K562 (cell line): Measurements from ENCODE around the gene SCFD2. TPM values are rescaled to one million over a fixed set of nuclear protein-coding genes. Genes with fewer than 3 reads are reported as not detected.

Experiments
- ATAC-seq: fragments of 200-7000 bp; cut with Tn5 transposase; 3 replicates; pipeline ENCODE4 v1.9.1; 2020; ENCODE audit warnings: moderate library complexity
- BruUV-seq: library from RNA; stranded (reverse); fragments of 400-500 nt; replicated peaks from 2 replicates; lab custom pipeline; 2021; lab: Mats Ljungman, UMichigan
- CTCF ChIA-PET: fragments of 300-600 bp; formaldehyde crosslinking; extraction: SDS; loops from one replicate; lab custom pipeline; 2021; ENCODE audit warnings: low intra/inter-chr PET ratio; lab: Yijun Ruan, JAX
- POLR2A ChIA-PET: fragments of 300-600, 350-650 bp; sonication (Branson Sonifier 250); formaldehyde crosslinking; extraction: SDS; loops from one replicate; lab custom pipeline; 2021; ENCODE audit warnings: antibody characterized with exemption, inconsistent platforms; lab: Yijun Ruan, JAX
- DNase-seq, 4 experiments: peaks; one replicate each; pipeline versions ENCODE4 v3.0.0 to v3.0.0-alpha.2; 2011 to 2018; ENCODE audit warnings: low spot score in 3 of 4, mixed read lengths in 3 of 4; ENCODE audit errors: extremely low read depth in 1 of 4
- FAIRE-seq: peaks from 2 replicates; lab custom pipeline; 2011; peaks lifted over from hg19 to GRCh38; lab: Jason Lieb, UNC
- H2AFZ ChIP-seq: 2 replicates; pipeline ENCODE4 v1.6.0; 2011; ENCODE audit warnings: low read depth, low read length, control low read depth, inconsistent platforms
- H3K27ac ChIP-seq: fragments of 200-600 bp; 3 replicates; pipeline ENCODE4 v1.8.0; 2011; ENCODE audit warnings: low read depth, mild to moderate bottlenecking, control low read depth, inconsistent platforms, low read length, moderate library complexity, mixed read lengths; ENCODE audit errors: extremely low read depth
- H3K27me3 ChIP-seq, 2 experiments: fragments of 300-600 bp in 1 of 2; 2 replicates in 1 of 2; 3 replicates in 1 of 2; pipeline versions ENCODE4 v1.6.0 to v1.8.0; 2011; ENCODE audit warnings: inconsistent platforms in 2 of 2, low read length in 2 of 2, mild to moderate bottlenecking in 1 of 2, mixed read lengths in 1 of 2, moderate library complexity in 1 of 2; ENCODE audit not compliant: control insufficient read depth in 2 of 2, insufficient read depth in 2 of 2
- H3K36me3 ChIP-seq: fragments of 300-600 bp; 3 replicates; pipeline ENCODE4 v1.8.0; 2011; ENCODE audit warnings: mild to moderate bottlenecking, low read length, inconsistent platforms; ENCODE audit not compliant: control insufficient read depth, insufficient read depth
- H3K4me1 ChIP-seq, 2 experiments: fragments of 200-600 bp in 1 of 2; replicated peaks in 1 of 2; 2 replicates in 1 of 2; 3 replicates in 1 of 2; pipeline versions ENCODE4 v1.5.1 to v1.8.0; 2011; ENCODE audit warnings: inconsistent platforms in 2 of 2, low read length in 2 of 2, mild to moderate bottlenecking in 1 of 2, mixed read lengths in 1 of 2, moderate library complexity in 1 of 2; ENCODE audit not compliant: control insufficient read depth in 2 of 2, insufficient read depth in 2 of 2
- H3K4me2 ChIP-seq: 2 replicates; pipeline ENCODE4 v1.6.1; 2011; ENCODE audit warnings: low read length, control low read depth, inconsistent platforms, mixed read lengths; ENCODE audit not compliant: insufficient read depth
- H3K4me3 ChIP-seq: fragments of 200-600 bp; sonication (generic), shearing (Covaris generic); 2 replicates; pipeline ENCODE4 v1.5.1; 2016; ENCODE audit warnings: control low read depth, inconsistent platforms
- H3K79me2 ChIP-seq: fragments of 200-600 bp; 3 replicates; pipeline ENCODE4 v1.8.0; 2011; ENCODE audit warnings: low read length, inconsistent platforms; ENCODE audit not compliant: control insufficient read depth, insufficient read depth
- H3K9ac ChIP-seq, 2 experiments: 2 replicates each; pipeline versions ENCODE4 v1.6.0 to v1.6.1; 2011; ENCODE audit warnings: low read depth in 2 of 2, low read length in 2 of 2, control low read depth in 1 of 2, inconsistent platforms in 1 of 2, mild to moderate bottlenecking in 1 of 2, mixed read lengths in 1 of 2; ENCODE audit not compliant: insufficient read depth in 1 of 2
- H3K9me1 ChIP-seq: one replicate; pipeline ENCODE4 v1.6.0; 2011; ENCODE audit warnings: inconsistent platforms, mild to moderate bottlenecking, low read length, moderate library complexity; ENCODE audit not compliant: control insufficient read depth, insufficient read depth
- H3K9me3 ChIP-seq: replicated peaks from 2 replicates; pipeline ENCODE4 v1.5.1; 2011; ENCODE audit warnings: low read depth, low read length, inconsistent platforms; ENCODE audit not compliant: control insufficient read depth, insufficient read depth
- H4K20me1 ChIP-seq: replicated peaks from 2 replicates; pipeline ENCODE4 v1.6.1; 2011; ENCODE audit warnings: low read length, inconsistent platforms, mixed read lengths; ENCODE audit not compliant: control insufficient read depth, insufficient read depth
- CREBBP ChIP-seq: IDR thresholded peaks from one replicate; pipeline ENCODE4 v1.6.1; 2012; ENCODE audit warnings: low read depth, mild to moderate bottlenecking, control low read depth, inconsistent platforms, low read length
- FOXA3 ChIP-seq, 2 experiments: fragments of 450-650 bp in 1 of 2; sonication (generic) in 1 of 2; formaldehyde crosslinking; IDR thresholded peaks in 1 of 2; conservative IDR thresholded peaks in 1 of 2; 2 replicates each; pipeline versions ENCODE4 v1.4.0 to v1.8.0; 2020 to 2022; ENCODE audit warnings: mild to moderate bottlenecking in 2 of 2, missing genetic modification reagents in 1 of 2
- HDAC1 ChIP-seq, 2 experiments: fragments of 450-650 bp; IDR thresholded peaks; 2 replicates each; pipeline ENCODE4 v1.6.1; 2016 to 2017; ENCODE audit warnings: inconsistent platforms in 1 of 2, mild to moderate bottlenecking in 1 of 2, moderate library complexity in 1 of 2
- HNRNPLL ChIP-seq: fragments of 200-400 bp; formaldehyde crosslinking; IDR thresholded peaks from 2 replicates; pipeline ENCODE4 v1.6.1; 2017; ENCODE audit warnings: low read length, low read depth, mild to moderate bottlenecking; ENCODE audit not compliant: poor library complexity, severe bottlenecking
- KAT8 ChIP-seq: fragments of 450-650 bp; IDR thresholded peaks from 2 replicates; pipeline ENCODE4 v1.6.1; 2016; ENCODE audit warnings: low read depth, mild to moderate bottlenecking
- KLF1 ChIP-seq: fragments of 450-650 bp; IDR thresholded peaks from 2 replicates; pipeline ENCODE4 v1.6.1; 2016; ENCODE audit warnings: missing genetic modification characterization, missing compliant biosample characterization
- NR2C1 ChIP-seq, 2 experiments: fragments of 450-650 bp; IDR thresholded peaks; 2 replicates each; pipeline ENCODE4 v1.6.1; 2017; ENCODE audit warnings: mild to moderate bottlenecking in 2 of 2, antibody characterized with exemption in 1 of 2, inconsistent platforms in 1 of 2, missing compliant biosample characterization in 1 of 2, missing genetic modification characterization in 1 of 2
- PHTF2 ChIP-seq: fragments of 250-450 bp; sonication (Bioruptor Pico); IDR thresholded peaks from 2 replicates; pipeline ENCODE4 v1.5.0; 2021; ENCODE audit warnings: mild to moderate bottlenecking
- SOX6 ChIP-seq: fragments of 450-650 bp; IDR thresholded peaks from 2 replicates; pipeline ENCODE4 v1.6.1; 2014; ENCODE audit warnings: mild to moderate bottlenecking
- SP2 ChIP-seq: IDR thresholded peaks from 2 replicates; pipeline ENCODE4 v1.6.1; 2011; ENCODE audit warnings: mild to moderate bottlenecking, low read depth, low read length, moderate library complexity; ENCODE audit not compliant: poor library complexity, severe bottlenecking; ENCODE audit errors: extremely low read depth
- TBP ChIP-seq: optimal IDR thresholded peaks from 2 replicates; pipeline ENCODE3; 2011; ENCODE audit warnings: low read depth, low read length, improper control_type of control experiment
- TCF7 ChIP-seq: sonication (generic); IDR thresholded peaks from 2 replicates; pipeline ENCODE4 v1.6.1; 2016; ENCODE audit warnings: antibody characterized with exemption, borderline replicate concordance
- ZNF224 ChIP-seq: sonication (generic); formaldehyde crosslinking; IDR thresholded peaks from 2 replicates; pipeline ENCODE4 v1.8.0; 2022; ENCODE audit warnings: mild to moderate bottlenecking, missing genetic modification reagents
- ZNF551 ChIP-seq: fragments of 250-450 bp; sonication (Bioruptor Pico); IDR thresholded peaks from 2 replicates; pipeline ENCODE4 v1.5.0; 2021; ENCODE audit warnings: mild to moderate bottlenecking, moderate library complexity
- ZNF780A ChIP-seq: fragments of 250-450 bp; sonication (Bioruptor Pico); IDR thresholded peaks from 2 replicates; pipeline ENCODE4 v1.5.0; 2021; ENCODE audit warnings: mild to moderate bottlenecking
- WGBS: fragments of 100-300 bp; shearing (Covaris generic); methylation state at CpG from one replicate; pipeline ENCODE4 v1.1.6; 2016; ENCODE audit warnings: low coverage, mixed read lengths; ENCODE audit not compliant: insufficient coverage; ENCODE audit errors: missing lambda C conversion rate; 5-methylcytosine and 5-hydroxymethylcytosine counted together
- in situ Hi-C: fragments of 300-500 bp; cut with MboI; formaldehyde crosslinking; loops from 4 replicates; pipeline ENCODE4 v1.15.0; 2018; ENCODE audit warnings: inconsistent platforms, mixed read lengths
- intact Hi-C: fragments of 100-400 bp; cut with micrococcal nuclease; formaldehyde crosslinking; loops from 2 replicates; pipeline ENCODE4 v1.14.2; 2022
- polyA plus RNA-seq, 8 experiments: library from polyadenylated mRNA; depleted of rRNA in 4 of 8; stranded (reverse) in 5 of 8; unstranded in 3 of 8; fragments of >200 nt; fragmentation: Nextera tagmentation in 2 of 8; fragmentation: Illumina TruSeq in 1 of 8; extraction: Ambion mirVana in 2 of 8; extraction: Trizol in 1 of 8; gene quantifications; 2 replicates each; pipeline versions ENCODE4 v1.2.1 to v1.2.3, GENCODE V29; 2011 to 2014; ENCODE audit warnings: inconsistent platforms in 1 of 8, missing spikeins in 1 of 8
- total RNA-seq, 7 experiments: library from RNA; depleted of rRNA in 6 of 7; stranded (reverse); fragments of >200 nt in 6 of 7; fragmentation: Illumina TruSeq in 2 of 7; extraction: Trizol in 2 of 7; gene quantifications; 2 replicates each; pipeline versions ENCODE4 v1.2.1 to v1.2.3, GENCODE V29; 2011 to 2021; ENCODE audit warnings: low replicate concordance in 1 of 7
- TF ChIP-seq, protein P1 (sequence below): conservative IDR thresholded peaks from 2 replicates; pipeline ENCODE4 v1.6.1; 2011; ENCODE audit warnings: low read depth, mild to moderate bottlenecking, low read length; ENCODE audit not compliant: control insufficient read depth
- TF ChIP-seq, protein P2 (sequence below): IDR thresholded peaks from 2 replicates; pipeline ENCODE4 v1.6.1; 2011; ENCODE audit warnings: borderline replicate concordance, low read depth, mild to moderate bottlenecking, moderate library complexity, low read length; ENCODE audit not compliant: insufficient read depth, poor library complexity, severe bottlenecking

Gene SCFD2
- total and polyA plus RNA-seq, 9 of the 15 experiments (the other 6 are each of a cell fraction or from before 2014, with no cell fraction given), result 5.7 to 30.3 (median 22.8) TPM

GRCh38 chr4:53137468-53137867, 228.4 kb downstream of the SCFD2 start (continued):
- TF ChIP-seq TBP (no peak), HNRNPLL (no peak), ZNF224 (CRISPR knock-in tag) (no peak), CREBBP (no peak), ZNF551 (CRISPR knock-in tag) (no peak), SOX6 (no peak), FOXA3 (CRISPR knock-in tag; conservative IDR thresholded peaks at IDR 0.05 in 1 of 2, IDR thresholded peaks at IDR 0.05 in 1 of 2) (no peak)
- TF ChIP-seq, protein P1, sequence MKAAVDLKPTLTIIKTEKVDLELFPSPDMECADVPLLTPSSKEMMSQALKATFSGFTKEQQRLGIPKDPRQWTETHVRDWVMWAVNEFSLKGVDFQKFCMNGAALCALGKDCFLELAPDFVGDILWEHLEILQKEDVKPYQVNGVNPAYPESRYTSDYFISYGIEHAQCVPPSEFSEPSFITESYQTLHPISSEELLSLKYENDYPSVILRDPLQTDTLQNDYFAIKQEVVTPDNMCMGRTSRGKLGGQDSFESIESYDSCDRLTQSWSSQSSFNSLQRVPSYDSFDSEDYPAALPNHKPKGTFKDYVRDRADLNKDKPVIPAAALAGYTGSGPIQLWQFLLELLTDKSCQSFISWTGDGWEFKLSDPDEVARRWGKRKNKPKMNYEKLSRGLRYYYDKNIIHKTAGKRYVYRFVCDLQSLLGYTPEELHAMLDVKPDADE, result no peak
- TF ChIP-seq, all 486 proteins: peak for 0

GRCh38 chr4:53136954-53137353, 228.9 kb downstream of the SCFD2 start:
- no peaks in the 10 kb centered on the region for H3K9me1 ChIP-seq
- BruUV-seq, result no TSS peak
- 78% methylated on average over 2 of the region's 2 CpGs for WGBS
- H3K4me3 ChIP-seq, result no peak overlapping the region
- H3K9me3 ChIP-seq, result no peaks in the 10 kb centered on the region
- in situ Hi-C loops, result no loop called here
- CTCF ChIA-PET, result no interaction called here
- no peak overlapping the region for H3K4me2 ChIP-seq
- no peaks in the 10 kb centered on the region for H3K36me3 ChIP-seq
- H3K27me3 ChIP-seq, result no peaks in the 10 kb centered on the region
- FAIRE-seq (no peak), DNase-seq (no peak), ATAC-seq (no peak)
- no peak overlapping the region for H2AFZ ChIP-seq
- H3K9ac ChIP-seq, result no peak overlapping the region
- POLR2A ChIA-PET, result interaction anchor here (0.6 kb wide), 1 partner anchor 272 kb away, joined by 3 read pairs; no protein-coding TSS in a partner anchor
- no peaks in the 10 kb centered on the region for H3K79me2 ChIP-seq
- H4K20me1 ChIP-seq, result no peaks in the 10 kb centered on the region
- no peak overlapping the region for H3K27ac ChIP-seq
- H3K4me1 ChIP-seq, result no peaks in the 10 kb centered on the region
- intact Hi-C loops, result no loop called here
- TF ChIP-seq TCF7 (no peak), KLF1 (tag) (no peak), HDAC1 (IDR thresholded peaks at IDR 0.05) (no peak), ZNF780A (no peak), KAT8 (no peak), PHTF2 (CRISPR knock-in tag) (no peak), NR2C1 (IDR thresholded peaks at IDR 0.05) (no peak), NR2C1 (tag; IDR thresholded peaks at IDR 0.05) (no peak), SP2 (no peak)
- TF ChIP-seq, protein P2, sequence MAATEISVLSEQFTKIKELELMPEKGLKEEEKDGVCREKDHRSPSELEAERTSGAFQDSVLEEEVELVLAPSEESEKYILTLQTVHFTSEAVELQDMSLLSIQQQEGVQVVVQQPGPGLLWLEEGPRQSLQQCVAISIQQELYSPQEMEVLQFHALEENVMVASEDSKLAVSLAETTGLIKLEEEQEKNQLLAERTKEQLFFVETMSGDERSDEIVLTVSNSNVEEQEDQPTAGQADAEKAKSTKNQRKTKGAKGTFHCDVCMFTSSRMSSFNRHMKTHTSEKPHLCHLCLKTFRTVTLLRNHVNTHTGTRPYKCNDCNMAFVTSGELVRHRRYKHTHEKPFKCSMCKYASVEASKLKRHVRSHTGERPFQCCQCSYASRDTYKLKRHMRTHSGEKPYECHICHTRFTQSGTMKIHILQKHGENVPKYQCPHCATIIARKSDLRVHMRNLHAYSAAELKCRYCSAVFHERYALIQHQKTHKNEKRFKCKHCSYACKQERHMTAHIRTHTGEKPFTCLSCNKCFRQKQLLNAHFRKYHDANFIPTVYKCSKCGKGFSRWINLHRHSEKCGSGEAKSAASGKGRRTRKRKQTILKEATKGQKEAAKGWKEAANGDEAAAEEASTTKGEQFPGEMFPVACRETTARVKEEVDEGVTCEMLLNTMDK, result no peak
- TF ChIP-seq, protein P1, result no peak
